Measurements from ENCODE around the gene BAIAP2. TPM values are rescaled to one million over a fixed set of nuclear protein-coding genes. Genes with fewer than 3 reads are reported as not detected.

Gene BAIAP2
- total and polyA plus RNA-seq, 2 donors (not counting 3 experiments of a cell fraction or from before 2014, with no cell fraction given), result 12.3 to 18.6 TPM

- no peaks in the 10 kb centered on the region for H3K27me3 ChIP-seq (ENCODE audit: control insufficient read depth in 2 of 2, insufficient read depth in 2 of 2, low read length in 2 of 2)
- H3K4me3 ChIP-seq (replicated peaks in 1 of 3; ENCODE audit: insufficient read depth in 1 of 3, low read depth in 1 of 3, low read length in 3 of 3), result no peak overlapping the region
- no peaks in the 10 kb centered on the region for H3K9me3 ChIP-seq (replicated peaks; ENCODE audit: control insufficient read depth, insufficient read depth, low read length)
- no peaks in the 10 kb centered on the region for H3K79me2 ChIP-seq (ENCODE audit: control insufficient read depth, insufficient read depth, low read length)
- H3K9ac ChIP-seq (replicated peaks; ENCODE audit: extremely low read depth, insufficient read depth, low read length), result no peak overlapping the region
- H3K4me1 ChIP-seq (ENCODE audit: control insufficient read depth, extremely low read depth, insufficient read depth, low read length), result no peaks in the 10 kb centered on the region
- ChIA-PET CTCF (no interaction called here), POLR2A (no interaction called here)
- peaks cover 0 to 2% of the 10 kb centered on the region in 2 experiments for H3K36me3 ChIP-seq (ENCODE audit: control insufficient read depth in 2 of 2, extremely low read depth in 1 of 2, insufficient read depth in 2 of 2, low read length in 2 of 2)
- TF ChIP-seq MYC (IDR thresholded peaks at IDR 0.05; ENCODE audit: low read depth, low read length) (no peak), EZH2 (IDR thresholded peaks at IDR 0.05; ENCODE audit: borderline replicate concordance, low read depth, low read length, severe bottlenecking) (no peak), CTCF (IDR thresholded peaks at IDR 0.05; ENCODE audit: extremely low read depth in 1 of 2, insufficient read depth in 1 of 2, low read depth in 1 of 2, low read length in 2 of 2) (no peak), MAX (IDR thresholded peaks at IDR 0.05; ENCODE audit: insufficient read depth, insufficient read length) (no peak), POLR2A (IDR thresholded peaks at IDR 0.05; ENCODE audit: low read depth, low read length) (no peak), FOS (IDR thresholded peaks at IDR 0.05; ENCODE audit: borderline replicate concordance, insufficient read depth, low read length) (no peak), JUN (IDR thresholded peaks at IDR 0.05; ENCODE audit: borderline replicate concordance, insufficient read depth, insufficient read length, low read depth) (no peak), GATA2 (IDR thresholded peaks at IDR 0.05; ENCODE audit: insufficient read depth, insufficient read length, low read depth, low read length) (no peak), POLR2AphosphoS5 (IDR thresholded peaks at IDR 0.05; ENCODE audit: insufficient read depth, low read depth, low read length) (no peak)
- H3K4me2 ChIP-seq (ENCODE audit: insufficient read depth, low read length), result no peak overlapping the region
- dilution Hi-C loops (cut with MboI; ENCODE audit: extremely low pct_ligation_motif_present, low sequenced_read_pairs), result no loop called here
- no peaks in the 10 kb centered on the region for H4K20me1 ChIP-seq (replicated peaks; ENCODE audit: control insufficient read depth, extremely low read depth, insufficient read depth, low read length)
- DNase-seq (ENCODE audit: low read depth, low spot score) (no peak), FAIRE-seq (no peak)
- no peak overlapping the region for H3K27ac ChIP-seq (ENCODE audit: insufficient read depth, low read depth, low read length)
- no peak overlapping the region for H2AFZ ChIP-seq (ENCODE audit: low read depth, low read length)
- intact Hi-C loops (cut with micrococcal nuclease), result no loop called here
- H3K9me1 ChIP-seq (replicated peaks; ENCODE audit: control insufficient read depth, extremely low read depth, insufficient read depth, low read length), result no peaks in the 10 kb centered on the region
- BruUV-seq (replicated peaks), result no TSS peak
Observed at GRCh38 chr17:81061027-81061735, 26.2 kb downstream of the BAIAP2 start.

All from endothelial cell of umbilical vein (primary cell).